CD14-positive monocyte (primary cell): ENCODE results near the gene HSD17B10. TPM values are rescaled to one million over a fixed set of nuclear protein-coding genes. Genes with fewer than 3 reads are reported as not detected.
A peak's percentile ranks its signal among the peaks of the same experiment; 100 is the strongest.

Experiments used
- DNase-seq, 3 donors: peaks; one replicate each; pipeline ENCODE4 v3.0.0-alpha.2; 2011 to 2022
- H2AFZ ChIP-seq: 2 replicates; pipeline ENCODE4 v1.6.0; 2012; ENCODE audit warnings: mild to moderate bottlenecking, low read depth, low read length, inconsistent platforms; ENCODE audit not compliant: insufficient read depth, poor library complexity, severe bottlenecking
- H3K27ac ChIP-seq, 2 donors: 1 replicate in 1 of 2; 2 replicates in 1 of 2; pipeline ENCODE4 v1.5.1; 2012 to 2013; ENCODE audit warnings: low read length in 2 of 2, control low read depth in 1 of 2, inconsistent platforms in 1 of 2, low read depth in 1 of 2, mild to moderate bottlenecking in 1 of 2
- H3K27me3 ChIP-seq, 2 donors: one replicate each; pipeline versions ENCODE4 v1.6.0 to v1.6.1; 2011 to 2013; ENCODE audit warnings: low read length in 2 of 2; ENCODE audit not compliant: control insufficient read depth in 2 of 2, insufficient read depth in 2 of 2
- H3K36me3 ChIP-seq, 2 donors: replicated peaks in 1 of 2; 1 replicate in 1 of 2; 2 replicates in 1 of 2; pipeline versions ENCODE4 v1.5.1 to v1.6.1; 2012 to 2013; ENCODE audit warnings: low read length in 2 of 2, control low read depth in 1 of 2, inconsistent platforms in 1 of 2, mild to moderate bottlenecking in 1 of 2; ENCODE audit not compliant: insufficient read depth in 2 of 2, control insufficient read depth in 1 of 2
- H3K4me1 ChIP-seq, 2 donors: 1 replicate in 1 of 2; 2 replicates in 1 of 2; pipeline versions ENCODE4 v1.5.1 to v1.6.1; 2012 to 2013; ENCODE audit warnings: low read length in 2 of 2, control low read depth in 1 of 2, inconsistent platforms in 1 of 2, mild to moderate bottlenecking in 1 of 2, moderate library complexity in 1 of 2; ENCODE audit not compliant: insufficient read depth in 2 of 2, control insufficient read depth in 1 of 2
- H3K4me2 ChIP-seq: replicated peaks from 2 replicates; pipeline ENCODE3; 2012; ENCODE audit warnings: low read length, moderate library complexity, mild to moderate bottlenecking; ENCODE audit not compliant: poor library complexity, severe bottlenecking; ENCODE audit errors: extremely low read depth
- H3K4me3 ChIP-seq, 3 experiments: fragments of 200-600 bp in 1 of 3; sonication (generic) in 1 of 3; replicated peaks in 1 of 3; 1 replicate in 2 of 3; 2 replicates in 1 of 3; pipeline ENCODE4 v1.5.1; 2011 to 2013; ENCODE audit warnings: low read length in 3 of 3, mild to moderate bottlenecking in 3 of 3, control low read depth in 2 of 3, low read depth in 2 of 3, inconsistent platforms in 1 of 3, moderate library complexity in 1 of 3
- H3K79me2 ChIP-seq: 2 replicates; pipeline ENCODE4 v1.6.0; 2012; ENCODE audit warnings: mild to moderate bottlenecking, control low read depth, inconsistent platforms, low read length, moderate library complexity; ENCODE audit not compliant: insufficient read depth
- H3K9ac ChIP-seq: 2 replicates; pipeline ENCODE4 v1.6.0; 2017; ENCODE audit warnings: low read length, mild to moderate bottlenecking; ENCODE audit not compliant: insufficient read depth, poor library complexity, severe bottlenecking
- H3K9me3 ChIP-seq, 2 donors: replicated peaks in 1 of 2; 1 replicate in 1 of 2; 2 replicates in 1 of 2; pipeline versions ENCODE4 v1.5.1 to v1.6.1; 2012 to 2013; ENCODE audit warnings: low read length in 2 of 2, control low read depth in 1 of 2; ENCODE audit not compliant: control insufficient read depth in 1 of 2, insufficient read depth in 1 of 2
- H4K20me1 ChIP-seq: 2 replicates; pipeline ENCODE4 v1.6.0; 2012; ENCODE audit warnings: mild to moderate bottlenecking, low read length, control low read depth, moderate library complexity; ENCODE audit not compliant: insufficient read depth
- H3K27ac Mint-ChIP-seq, 7 donors: one replicate each; pipeline ENCODE4 v1.8.0; 2020; ENCODE audit warnings: mild to moderate bottlenecking in 7 of 7, mixed read lengths in 7 of 7, moderate library complexity in 6 of 7, inconsistent platforms in 2 of 7
- H3K27me3 Mint-ChIP-seq, 3 donors: one replicate each; pipeline ENCODE4 v1.8.0; 2021 to 2022; ENCODE audit warnings: low read depth in 3 of 3, mild to moderate bottlenecking in 3 of 3, mixed read lengths in 3 of 3, moderate library complexity in 3 of 3, inconsistent platforms in 1 of 3
- H3K36me3 Mint-ChIP-seq, 2 donors: one replicate each; pipeline ENCODE4 v1.8.0; 2020; ENCODE audit warnings: mixed read lengths in 2 of 2, inconsistent platforms in 1 of 2, mild to moderate bottlenecking in 1 of 2
- H3K4me1 Mint-ChIP-seq: one replicate; pipeline ENCODE4 v1.8.0; 2020; ENCODE audit warnings: mild to moderate bottlenecking, mixed read lengths
- H3K4me3 Mint-ChIP-seq, 2 donors: one replicate each; pipeline ENCODE4 v1.8.0; 2020; ENCODE audit warnings: mild to moderate bottlenecking in 2 of 2, mixed read lengths in 2 of 2, moderate library complexity in 1 of 2
- H3K9me3 Mint-ChIP-seq, 7 donors: one replicate each; pipeline ENCODE4 v1.8.0; 2020 to 2022; ENCODE audit warnings: mixed read lengths in 7 of 7, mild to moderate bottlenecking in 6 of 7, moderate library complexity in 6 of 7, inconsistent platforms in 2 of 7
- WGBS: methylation state at CpG from one replicate; pipeline ENCODE4 v1.1.5; 2013; ENCODE audit warnings: missing lambda C conversion rate; ENCODE audit not compliant: insufficient coverage; 5-methylcytosine and 5-hydroxymethylcytosine counted together
- intact Hi-C, 2 donors: fragments of 100-400 bp; cut with micrococcal nuclease; formaldehyde crosslinking; loops; one replicate each; pipeline versions ENCODE4 v1.15.0 to v1.15.1; 2023
- polyA plus RNA-seq, 3 donors: library from polyadenylated mRNA; depleted of rRNA in 1 of 3; unstranded in 2 of 3; stranded (reverse) in 1 of 3; fragments of 300-500 nt in 2 of 3; fragments of >200 nt in 1 of 3; fragmentation: Illumina TruSeq in 2 of 3; gene quantifications; 1 replicate in 2 of 3; 2 replicates in 1 of 3; pipeline ENCODE4 v1.2.3, GENCODE V29; 2012 to 2021
- TF ChIP-seq, protein P1 (sequence below): fragments of 200-600 bp; IDR thresholded peaks from one replicate; pipeline ENCODE4 v1.8.0; 2022; ENCODE audit warnings: antibody characterized with exemption, mild to moderate bottlenecking

HSD17B10 gene
- polyA plus RNA-seq, 3 donors = 93.2 to 163 (median 136) TPM

- peaks cover 41 to 66% of the 10 kb centered on the region in 2 donors for H3K4me1 ChIP-seq
- no peak overlapping the region for H3K9ac ChIP-seq
- no peak overlapping the region for H3K4me3 ChIP-seq
- Mint-ChIP-seq H3K4me1 (peaks cover 38% of the 10 kb centered on the region), H3K27ac (no peak overlapping the region), H3K27me3 (peaks cover 0 to 41% (median 0%) of the 10 kb centered on the region in 3 donors), H3K36me3 (peaks cover 1 to 4% of the 10 kb centered on the region in 2 donors), H3K4me3 (no peak overlapping the region), H3K9me3 (peaks cover 0 to 6% (median 0%) of the 10 kb centered on the region in 7 donors)
- TF ChIP-seq, protein P1, sequence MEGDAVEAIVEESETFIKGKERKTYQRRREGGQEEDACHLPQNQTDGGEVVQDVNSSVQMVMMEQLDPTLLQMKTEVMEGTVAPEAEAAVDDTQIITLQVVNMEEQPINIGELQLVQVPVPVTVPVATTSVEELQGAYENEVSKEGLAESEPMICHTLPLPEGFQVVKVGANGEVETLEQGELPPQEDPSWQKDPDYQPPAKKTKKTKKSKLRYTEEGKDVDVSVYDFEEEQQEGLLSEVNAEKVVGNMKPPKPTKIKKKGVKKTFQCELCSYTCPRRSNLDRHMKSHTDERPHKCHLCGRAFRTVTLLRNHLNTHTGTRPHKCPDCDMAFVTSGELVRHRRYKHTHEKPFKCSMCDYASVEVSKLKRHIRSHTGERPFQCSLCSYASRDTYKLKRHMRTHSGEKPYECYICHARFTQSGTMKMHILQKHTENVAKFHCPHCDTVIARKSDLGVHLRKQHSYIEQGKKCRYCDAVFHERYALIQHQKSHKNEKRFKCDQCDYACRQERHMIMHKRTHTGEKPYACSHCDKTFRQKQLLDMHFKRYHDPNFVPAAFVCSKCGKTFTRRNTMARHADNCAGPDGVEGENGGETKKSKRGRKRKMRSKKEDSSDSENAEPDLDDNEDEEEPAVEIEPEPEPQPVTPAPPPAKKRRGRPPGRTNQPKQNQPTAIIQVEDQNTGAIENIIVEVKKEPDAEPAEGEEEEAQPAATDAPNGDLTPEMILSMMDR = no peak
- no peak overlapping the region for H2AFZ ChIP-seq
- peaks cover 0 to 2% of the 10 kb centered on the region in 2 donors for H3K36me3 ChIP-seq
- WGBS = no CpG with 5 or more reads among the region's 2 CpGs
- no peaks in the 10 kb centered on the region for H3K27me3 ChIP-seq
- DNase-seq = no peak
- H4K20me1 ChIP-seq = no peaks in the 10 kb centered on the region
- H3K9me3 ChIP-seq = no peaks in the 10 kb centered on the region
- intact Hi-C loops = no loop called here
- no peak overlapping the region for H3K4me2 ChIP-seq
- no peak overlapping the region for H3K27ac ChIP-seq
- H3K79me2 ChIP-seq = peaks cover 9% of the 10 kb centered on the region
Measured at GRCh38 chrX:53437206-53437605, 3.0 kb upstream of the HSD17B10 start.

- Histone ChIP-seq H3K9ac (no peak overlapping the region), H4K20me1 (no peaks in the 10 kb centered on the region), H3K4me1 (peaks cover 33 to 54% of the 10 kb centered on the region in 2 donors), H3K4me2 (no peak overlapping the region), H3K9me3 (no peaks in the 10 kb centered on the region), H3K79me2 (peaks cover 9% of the 10 kb centered on the region), H3K36me3 (peaks cover 10 to 15% of the 10 kb centered on the region in 2 donors), H2AFZ (no peak overlapping the region), H3K27ac (no peak overlapping the region), H3K4me3 (no peak overlapping the region), H3K27me3 (no peaks in the 10 kb centered on the region)
- 0% methylated on average over 1 of the region's 4 CpGs for WGBS
- Mint-ChIP-seq H3K27ac (peak overlapping the region in 1 of 7 donors; percentile 10), H3K4me1 (peaks cover 35% of the 10 kb centered on the region), H3K36me3 (peaks cover 11 to 14% of the 10 kb centered on the region in 2 donors), H3K9me3 (peaks cover 0 to 5% (median 0%) of the 10 kb centered on the region in 7 donors), H3K27me3 (peaks cover 0 to 44% (median 0%) of the 10 kb centered on the region in 3 donors), H3K4me3 (no peak overlapping the region)
- TF ChIP-seq, protein P1 = peak; percentile 71
- intact Hi-C loops = no loop called here
- DNase-seq = peak; percentile 55 to 66 (median 65)
Measured at GRCh38 chrX:53435997-53436396, 1.8 kb upstream of the HSD17B10 start.
